LNCAP (cell line): ENCODE data around the gene ANKS6.

Source experiments
- CTCF ChIP-seq: fragments of 450-650 bp; IDR thresholded peaks from 2 replicates; pipeline ENCODE4 v1.5.1; 2017; ENCODE audit warnings: mild to moderate bottlenecking

ANKS6 gene

GRCh38 chr9:98765256-98765655, 31.1 kb downstream of the ANKS6 start:
- no peak for TF ChIP-seq CTCF

- no peak for TF ChIP-seq CTCF
Measured at GRCh38 chr9:98763986-98764745, 32.2 kb downstream of the ANKS6 start.

- TF ChIP-seq CTCF: no peak
Measured at GRCh38 chr9:98760231-98760630, 36.1 kb downstream of the ANKS6 start.

- no peak for TF ChIP-seq CTCF
Measured at GRCh38 chr9:98755006-98755618, 41.2 kb downstream of the ANKS6 start.

GRCh38 chr9:98751210-98751609, 45.1 kb downstream of the ANKS6 start:
- no peak for TF ChIP-seq CTCF

- no peak for TF ChIP-seq CTCF
Measured at GRCh38 chr9:98750364-98751060, 45.8 kb downstream of the ANKS6 start.

- TF ChIP-seq CTCF: no peak
Measured at GRCh38 chr9:98747476-98747875, 48.9 kb downstream of the ANKS6 start.
